Ovary (tissue), 3 donors: ENCODE data around the gene INPP5A.

Experiments
- CTCF ChIP-seq, 3 donors: fragments of 450-650 bp in 2 of 3; fragments of 200-600 bp in 1 of 3; IDR thresholded peaks; one replicate each; pipeline versions ENCODE4 v1.5.1 to v1.8.0; 2016 to 2022; ENCODE audit warnings: antibody characterized with exemption in 3 of 3, mild to moderate bottlenecking in 1 of 3
- POLR2A ChIP-seq: fragments of 450-650 bp; IDR thresholded peaks from one replicate; pipeline ENCODE4 v1.6.1; 2017; ENCODE audit warnings: antibody characterized with exemption, mild to moderate bottlenecking, moderate library complexity
- donor health status: DM: no; HTN: no; CAD: no.

GRCh38 chr10:132562916-132563456, 25.4 kb downstream of the INPP5A start:
- no peak for TF ChIP-seq POLR2A
- no peak for TF ChIP-seq CTCF (IDR thresholded peaks at IDR 0.05)
